A673 (cell line): Measurements from ENCODE around the gene GCSAML. TPM values are rescaled to one million over a fixed set of nuclear protein-coding genes. Genes with fewer than 3 reads are reported as not detected.

Experiments used
- BruUV-seq: library from RNA; stranded (reverse); fragments of 400-500 nt; replicated peaks from 2 replicates; lab custom pipeline; 2021; lab: Mats Ljungman, UMichigan
- CTCF ChIA-PET: fragments of 300-600 bp; sonication (Branson Sonifier 250); formaldehyde crosslinking; loops from one replicate; lab custom pipeline; 2022; ENCODE audit warnings: antibody characterized with exemption; lab: Charles Lee
- POLR2A ChIA-PET: fragments of 300-600 bp; sonication (Branson Sonifier 250); formaldehyde crosslinking; loops from one replicate; lab custom pipeline; 2022; ENCODE audit warnings: antibody characterized with exemption; ENCODE audit not compliant: low non-redundant PET; lab: Charles Lee
- DNase-seq: peaks from one replicate; pipeline ENCODE4 v3.0.0-alpha.2; 2015; ENCODE audit warnings: low spot score
- H3K27ac ChIP-seq: fragments of 200-600 bp; sonication (generic); 2 replicates; pipeline ENCODE4 v1.5.1; 2016; ENCODE audit warnings: mixed run types, low read depth, mild to moderate bottlenecking, mixed read lengths, antibody characterized with exemption, low read length; ENCODE audit not compliant: poor library complexity, severe bottlenecking
- H3K27me3 ChIP-seq: fragments of 200-600 bp; sonication (generic); replicated peaks from 2 replicates; pipeline ENCODE4 v1.6.1; 2017; ENCODE audit warnings: mixed run types, low read depth, mild to moderate bottlenecking, mixed read lengths, antibody characterized with exemption, low read length; ENCODE audit not compliant: insufficient read depth, poor library complexity
- H3K36me3 ChIP-seq: fragments of 200-600 bp; sonication (generic); 2 replicates; pipeline ENCODE4 v1.6.1; 2016; ENCODE audit warnings: mixed run types, mild to moderate bottlenecking, mixed read lengths, antibody characterized with exemption, low read length; ENCODE audit not compliant: insufficient read depth, poor library complexity, severe bottlenecking
- H3K4me1 ChIP-seq: fragments of 200-600 bp; sonication (generic); 2 replicates; pipeline ENCODE4 v1.6.1; 2017; ENCODE audit warnings: mixed run types, mild to moderate bottlenecking, mixed read lengths, antibody characterized with exemption, low read length; ENCODE audit not compliant: insufficient read depth, poor library complexity, severe bottlenecking
- H3K4me3 ChIP-seq: fragments of 200-600 bp; sonication (generic); 2 replicates; pipeline ENCODE4 v1.5.1; 2016; ENCODE audit warnings: low read depth, mixed run types, mild to moderate bottlenecking, mixed read lengths, low read length; ENCODE audit not compliant: poor library complexity, severe bottlenecking
- H3K9me3 ChIP-seq: fragments of 200-600 bp; sonication (generic); 2 replicates; pipeline ENCODE4 v1.6.1; 2016; ENCODE audit warnings: mixed run types, low read depth, mild to moderate bottlenecking, mixed read lengths, antibody characterized with exemption, low read length; ENCODE audit not compliant: poor library complexity, severe bottlenecking
- CTCF ChIP-seq: fragments of 300-800, 200-600 bp; sonication (generic); conservative IDR thresholded peaks from 2 replicates; pipeline ENCODE4 v1.5.1; 2017; ENCODE audit warnings: low read depth, mild to moderate bottlenecking, antibody characterized with exemption, low read length, moderate library complexity, mixed read lengths
- EZH2 ChIP-seq: fragments of 200-600 bp; sonication (generic); IDR thresholded peaks from 2 replicates; pipeline ENCODE4 v1.6.1; 2017; ENCODE audit warnings: borderline replicate concordance, low read depth, mild to moderate bottlenecking, mixed read lengths, antibody characterized with exemption, low read length; ENCODE audit not compliant: poor library complexity, severe bottlenecking
- intact Hi-C: fragments of 100-400 bp; cut with micrococcal nuclease; formaldehyde crosslinking; loops from one replicate; pipeline ENCODE4 v1.10.0; 2022; ENCODE audit not compliant: unreplicated experiment
- total RNA-seq: library from RNA; stranded (reverse); gene quantifications from 2 replicates; pipeline ENCODE4 v1.2.3, GENCODE V29; 2021

Gene GCSAML
- total RNA-seq, 1 experiment from 2014 or later = not detected

GRCh38 chr1:247529771-247530355, 19.1 kb upstream of the GCSAML start:
- Histone ChIP-seq H3K36me3 (no peaks in the 10 kb centered on the region), H3K9me3 (no peaks in the 10 kb centered on the region), H3K4me1 (no peaks in the 10 kb centered on the region), H3K4me3 (no peak overlapping the region), H3K27ac (no peak overlapping the region), H3K27me3 (peaks cover 31% of the 10 kb centered on the region)
- ChIA-PET CTCF (no interaction called here), POLR2A (no interaction called here)
- intact Hi-C loops = no loop called here
- no peak for DNase-seq
- no TSS peak for BruUV-seq
- TF ChIP-seq CTCF (no peak), EZH2 (no peak)

GRCh38 chr1:247530785-247531184, 18.1 kb upstream of the GCSAML start:
- Histone ChIP-seq H3K4me1 (no peaks in the 10 kb centered on the region), H3K36me3 (no peaks in the 10 kb centered on the region), H3K9me3 (no peaks in the 10 kb centered on the region), H3K27me3 (peaks cover 32% of the 10 kb centered on the region), H3K4me3 (no peak overlapping the region), H3K27ac (no peak overlapping the region)
- intact Hi-C loops = no loop called here
- TF ChIP-seq CTCF (no peak), EZH2 (no peak)
- ChIA-PET POLR2A (no interaction called here), CTCF (no interaction called here)
- BruUV-seq = no TSS peak
- DNase-seq = no peak

GRCh38 chr1:247531937-247532336, 17.0 kb upstream of the GCSAML start:
- Histone ChIP-seq H3K27me3 (peaks cover 31% of the 10 kb centered on the region), H3K36me3 (no peaks in the 10 kb centered on the region), H3K4me1 (no peaks in the 10 kb centered on the region), H3K27ac (no peak overlapping the region), H3K9me3 (no peaks in the 10 kb centered on the region), H3K4me3 (no peak overlapping the region)
- no peak for DNase-seq
- no TSS peak for BruUV-seq
- intact Hi-C loops = no loop called here
- POLR2A ChIA-PET = no interaction called here
- CTCF ChIA-PET = no interaction called here
- no peak for TF ChIP-seq EZH2
- no peak for TF ChIP-seq CTCF
